GM12891 (cell line): Measurements from ENCODE around the gene TMEM63B.

Source experiments
- PAX5 ChIP-seq: IDR thresholded peaks from 2 replicates; pipeline ENCODE4 v1.6.1; 2011; ENCODE audit warnings: low read length, moderate library complexity, mild to moderate bottlenecking; ENCODE audit not compliant: insufficient read depth, severe bottlenecking
- POLR2A ChIP-seq: IDR thresholded peaks from 2 replicates; pipeline ENCODE4 v1.6.1; 2011; ENCODE audit warnings: low read depth, low read length, control low read depth
- POLR2AphosphoS5 ChIP-seq: IDR thresholded peaks from 2 replicates; pipeline ENCODE4 v1.6.1; 2011; ENCODE audit warnings: low read depth, low read length, control low read depth
- SPI1 ChIP-seq: IDR thresholded peaks from 2 replicates; pipeline ENCODE4 v1.6.1; 2011; ENCODE audit warnings: low read depth, low read length, control low read depth
- TAF1 ChIP-seq: IDR thresholded peaks from 2 replicates; pipeline ENCODE4 v1.6.1; 2011; ENCODE audit warnings: low read depth, low read length, control low read depth

GRCh38 chr6:44158770-44159228 is 31.4 kb downstream of the TMEM63B start, which contains the start of gene CAPN11:
- TF ChIP-seq POLR2A = no peak
- TF ChIP-seq POLR2AphosphoS5 = no peak
- TF ChIP-seq PAX5 = no peak
- no peak for TF ChIP-seq TAF1
- TF ChIP-seq SPI1 = no peak
